HepG2 (cell line): ENCODE results near the gene VAC14. TPM values are rescaled to one million over a fixed set of nuclear protein-coding genes. Genes with fewer than 3 reads are reported as not detected.
A peak's percentile ranks its signal among the peaks of the same experiment; 100 is the strongest.

ENCODE experiments used
- BRCA1 ChIP-seq: sonication (generic); formaldehyde crosslinking; IDR thresholded peaks from 2 replicates; pipeline ENCODE4 v1.4.0; 2020; ENCODE audit warnings: missing genetic modification reagents
- CC2D1A ChIP-seq: sonication (generic); formaldehyde crosslinking; IDR thresholded peaks from 2 replicates; pipeline ENCODE4 v1.8.1; 2023; ENCODE audit warnings: mild to moderate bottlenecking, missing genetic modification reagents
- FOXO1 ChIP-seq: sonication (generic); formaldehyde crosslinking; IDR thresholded peaks from 2 replicates; pipeline ENCODE4 v1.4.0; 2020; ENCODE audit warnings: missing genetic modification reagents
- HNRNPH1 ChIP-seq: fragments of 200-400 bp; formaldehyde crosslinking; optimal IDR thresholded peaks from 2 replicates; pipeline ENCODE3; 2017; ENCODE audit warnings: mild to moderate bottlenecking, low read depth, low read length
- KLF12 ChIP-seq: sonication (generic); formaldehyde crosslinking; IDR thresholded peaks from 2 replicates; pipeline ENCODE4 v1.4.0; 2020; ENCODE audit warnings: missing genetic modification reagents, borderline replicate concordance
- MXD1 ChIP-seq: sonication (generic); formaldehyde crosslinking; IDR thresholded peaks from 2 replicates; pipeline ENCODE4 v1.4.0; 2020; ENCODE audit warnings: mild to moderate bottlenecking, missing genetic modification reagents
- MYPOP ChIP-seq: sonication (generic); formaldehyde crosslinking; IDR thresholded peaks from 2 replicates; pipeline ENCODE4 v1.8.1; 2023; ENCODE audit warnings: mild to moderate bottlenecking, moderate library complexity, missing genetic modification reagents
- NFKBIZ ChIP-seq: IDR thresholded peaks from 2 replicates; pipeline ENCODE4 v1.6.1; 2018; ENCODE audit warnings: missing genetic modification reagents, missing compliant biosample characterization
- POLR2AphosphoS2 ChIP-seq: IDR thresholded peaks from 2 replicates; pipeline ENCODE4 v1.6.1; 2011; ENCODE audit warnings: low read depth, low read length, improper control_type of control experiment
- REL ChIP-seq: sonication (generic); formaldehyde crosslinking; conservative IDR thresholded peaks from 2 replicates; pipeline ENCODE4 v1.8.0; 2022; ENCODE audit warnings: mild to moderate bottlenecking, missing genetic modification reagents, moderate library complexity
- SMARCC2 ChIP-seq: fragments of 450-650 bp; IDR thresholded peaks from 2 replicates; pipeline ENCODE4 v1.6.1; 2017; ENCODE audit warnings: antibody characterized with exemption, mild to moderate bottlenecking
- TRIM24 ChIP-seq: sonication (generic); formaldehyde crosslinking; IDR thresholded peaks from 2 replicates; pipeline ENCODE4 v1.8.0; 2022; ENCODE audit warnings: mild to moderate bottlenecking, missing genetic modification reagents
- YY1 ChIP-seq: IDR thresholded peaks from 2 replicates; pipeline ENCODE4 v1.6.1; 2011; ENCODE audit warnings: low read length, low read depth, moderate library complexity, mild to moderate bottlenecking; ENCODE audit not compliant: insufficient read depth, insufficient replicate concordance
- ZNF138 ChIP-seq: sonication (generic); formaldehyde crosslinking; IDR thresholded peaks from 2 replicates; pipeline ENCODE4 v1.5.0; 2020; ENCODE audit warnings: mild to moderate bottlenecking, low read depth, missing genetic modification reagents
- ZNF264 ChIP-seq: sonication (generic); formaldehyde crosslinking; IDR thresholded peaks from 2 replicates; pipeline ENCODE4 v1.4.0; 2020; ENCODE audit warnings: missing genetic modification reagents
- ZNF431 ChIP-seq: sonication (generic); formaldehyde crosslinking; IDR thresholded peaks from 2 replicates; pipeline ENCODE4 v1.9.0; 2022; ENCODE audit warnings: missing genetic modification reagents, low read depth, mild to moderate bottlenecking, borderline replicate concordance
- ZNF563 ChIP-seq: sonication (generic); formaldehyde crosslinking; IDR thresholded peaks from 2 replicates; pipeline ENCODE4 v1.8.0; 2022; ENCODE audit warnings: mild to moderate bottlenecking, moderate library complexity, missing genetic modification reagents
- ZNF776 ChIP-seq: sonication (generic); formaldehyde crosslinking; IDR thresholded peaks from 2 replicates; pipeline ENCODE4 v1.4.0; 2020; ENCODE audit warnings: mild to moderate bottlenecking, missing genetic modification reagents
- ZNF883 ChIP-seq: sonication (generic); formaldehyde crosslinking; IDR thresholded peaks from 2 replicates; pipeline ENCODE4 v1.5.1; 2020; ENCODE audit warnings: mild to moderate bottlenecking, missing genetic modification reagents; ENCODE audit errors: not compliant biosample characterization
- polyA plus RNA-seq, 8 experiments: library from polyadenylated mRNA; depleted of rRNA in 3 of 8; stranded (reverse) in 7 of 8; unstranded in 1 of 8; fragments of >200 nt; fragmentation: Illumina TruSeq in 4 of 8; extraction: Trizol in 4 of 8; gene quantifications; 2 replicates each; pipeline versions ENCODE4 v1.2.1 to v1.2.3, GENCODE V29; 2011 to 2016; ENCODE audit warnings: low read depth in 4 of 8, missing spikeins in 1 of 8, mixed read lengths in 1 of 8; ENCODE audit not compliant: insufficient read depth in 1 of 8
- total RNA-seq, 5 experiments: library from RNA; depleted of rRNA; stranded (reverse); fragments of >200 nt; fragmentation: Illumina TruSeq; extraction: Trizol; gene quantifications; 2 replicates each; pipeline ENCODE4 v1.2.3, GENCODE V29; 2016; ENCODE audit warnings: low read depth in 1 of 5
- TF ChIP-seq, protein P1 (sequence below): sonication (generic); formaldehyde crosslinking; IDR thresholded peaks from 2 replicates; pipeline ENCODE4 v1.8.0; 2022; ENCODE audit warnings: mild to moderate bottlenecking, missing genetic modification reagents
- TF ChIP-seq, protein P2 (sequence below): sonication (generic); IDR thresholded peaks from 2 replicates; pipeline ENCODE4 v1.6.1; 2016; ENCODE audit warnings: low read depth, borderline replicate concordance
- TF ChIP-seq, protein P3 (sequence below): IDR thresholded peaks from 2 replicates; pipeline ENCODE4 v1.6.1; 2012; ENCODE audit warnings: inconsistent platforms

VAC14 gene
- total and polyA plus RNA-seq, 2 of the 13 experiments (the other 11 are each of a cell fraction or from before 2014, with no cell fraction given): 23.5 to 24.6 TPM

DNA sequence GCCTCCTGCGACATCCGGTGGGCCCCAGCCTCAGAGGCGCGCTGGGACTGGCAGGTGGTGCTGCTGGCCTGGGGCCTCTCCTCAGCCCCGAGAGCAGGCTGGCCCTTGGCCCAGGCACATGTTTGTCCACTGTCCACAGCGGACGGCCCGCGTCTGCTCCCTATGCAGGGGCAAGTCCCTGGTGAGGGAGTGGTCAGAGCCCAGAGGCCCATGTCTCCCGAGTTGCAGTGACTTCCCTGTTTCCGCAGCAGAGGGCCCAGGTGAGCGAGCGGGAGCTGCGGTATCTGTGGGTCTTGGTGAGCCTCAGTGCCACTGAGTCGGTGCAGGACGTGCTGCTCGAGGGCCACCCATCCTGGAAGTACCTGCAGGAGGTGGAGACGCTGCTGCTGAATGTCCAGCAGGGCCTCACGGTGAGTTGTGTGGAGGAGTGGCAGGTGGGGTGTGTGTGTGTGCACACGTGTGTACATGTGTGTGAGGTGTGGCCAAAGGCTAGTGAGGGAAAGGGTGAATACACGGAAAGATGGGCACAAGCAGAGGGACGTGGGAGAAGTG is 144.2 kb downstream of the VAC14 start (continued):
- no peak for TF ChIP-seq SMARCC2
- peak; percentile 97; the same call in 1 of the 2 replicates for TF ChIP-seq CC2D1A (CRISPR knock-in tag)
- TF ChIP-seq ZNF776 (CRISPR knock-in tag): no peak
- TF ChIP-seq ZNF563 (CRISPR knock-in tag): peak; percentile 84; the same call in 1 of the 2 replicates
- TF ChIP-seq FOXO1: peak; percentile 6; the same call in 1 of the 2 replicates
- TF ChIP-seq, protein P1, sequence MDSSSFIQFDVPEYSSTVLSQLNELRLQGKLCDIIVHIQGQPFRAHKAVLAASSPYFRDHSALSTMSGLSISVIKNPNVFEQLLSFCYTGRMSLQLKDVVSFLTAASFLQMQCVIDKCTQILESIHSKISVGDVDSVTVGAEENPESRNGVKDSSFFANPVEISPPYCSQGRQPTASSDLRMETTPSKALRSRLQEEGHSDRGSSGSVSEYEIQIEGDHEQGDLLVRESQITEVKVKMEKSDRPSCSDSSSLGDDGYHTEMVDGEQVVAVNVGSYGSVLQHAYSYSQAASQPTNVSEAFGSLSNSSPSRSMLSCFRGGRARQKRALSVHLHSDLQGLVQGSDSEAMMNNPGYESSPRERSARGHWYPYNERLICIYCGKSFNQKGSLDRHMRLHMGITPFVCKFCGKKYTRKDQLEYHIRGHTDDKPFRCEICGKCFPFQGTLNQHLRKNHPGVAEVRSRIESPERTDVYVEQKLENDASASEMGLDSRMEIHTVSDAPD (CRISPR knock-in tag): 0 out of 2 replicates have a peak, but pooled peaks have one; percentile 12
- no peak for TF ChIP-seq TRIM24 (CRISPR knock-in tag)
- peak; percentile 85 for TF ChIP-seq MXD1 (CRISPR knock-in tag)
- TF ChIP-seq, protein P2, sequence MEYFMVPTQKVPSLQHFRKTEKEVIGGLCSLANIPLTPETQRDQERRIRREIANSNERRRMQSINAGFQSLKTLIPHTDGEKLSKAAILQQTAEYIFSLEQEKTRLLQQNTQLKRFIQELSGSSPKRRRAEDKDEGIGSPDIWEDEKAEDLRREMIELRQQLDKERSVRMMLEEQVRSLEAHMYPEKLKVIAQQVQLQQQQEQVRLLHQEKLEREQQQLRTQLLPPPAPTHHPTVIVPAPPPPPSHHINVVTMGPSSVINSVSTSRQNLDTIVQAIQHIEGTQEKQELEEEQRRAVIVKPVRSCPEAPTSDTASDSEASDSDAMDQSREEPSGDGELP: peak; percentile 55; the same call in 1 of the 2 replicates
- TF ChIP-seq HNRNPH1: no peak
- TF ChIP-seq ZNF431: no peak
- TF ChIP-seq KLF12 (CRISPR knock-in tag): no peak
- peak; percentile 73 for TF ChIP-seq ZNF883 (CRISPR knock-in tag)
- TF ChIP-seq BRCA1 (CRISPR knock-in tag): peak; percentile 88; the same call in 1 of the 2 replicates
- peak; percentile 63; the same call in 1 of the 2 replicates for TF ChIP-seq ZNF264 (CRISPR knock-in tag)
- TF ChIP-seq, protein P3, sequence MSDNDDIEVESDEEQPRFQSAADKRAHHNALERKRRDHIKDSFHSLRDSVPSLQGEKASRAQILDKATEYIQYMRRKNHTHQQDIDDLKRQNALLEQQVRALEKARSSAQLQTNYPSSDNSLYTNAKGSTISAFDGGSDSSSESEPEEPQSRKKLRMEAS: peak; percentile 92
- TF ChIP-seq REL (CRISPR knock-in tag): 0 out of 2 replicates have a peak, but pooled peaks have one; percentile 39
- peak; percentile 51 for TF ChIP-seq YY1
- peak; percentile 67; the same call in 1 of the 2 replicates for TF ChIP-seq MYPOP (CRISPR knock-in tag)
- no peak for TF ChIP-seq POLR2AphosphoS2
- TF ChIP-seq NFKBIZ (CRISPR knock-in tag): peak; percentile 50; the same call in 1 of the 2 replicates
- peak; percentile 77; the same call in 1 of the 2 replicates for TF ChIP-seq ZNF138 (CRISPR knock-in tag)
